KBM-7 (cell line): ENCODE measurements around the gene TDRD5.
"Not testable (repeated sequence)": the region's sequence is repeated elsewhere in the genome, so short reads cannot be mapped to it uniquely, and the experiment has no call there.

Source experiments
- DNase-seq: peaks from one replicate; pipeline ENCODE4 v3.0.0-alpha.2; 2015
- in situ Hi-C: fragments of 300-500 bp; cut with MboI; formaldehyde crosslinking; loops from 2 replicates; pipeline ENCODE4 v1.14.3; 2020; ENCODE audit warnings: low sequenced_read_pairs, low pct_unique_long_range_greater_than_20kb, mixed read lengths

The TDRD5 gene

GRCh38 chr1:179598631-179599030, 7.0 kb downstream of the TDRD5 start:
- in situ Hi-C loops = no loop called here
- no peak for DNase-seq

- DNase-seq = peak; percentile 35
- in situ Hi-C loops = no loop called here
Observed at GRCh38 chr1:179599623-179600249, 8.1 kb downstream of the TDRD5 start.

GRCh38 chr1:179601093-179601492, 9.5 kb downstream of the TDRD5 start:
- DNase-seq = no peak
- in situ Hi-C loops = no loop called here

GRCh38 chr1:179612361-179612760, 20.7 kb downstream of the TDRD5 start:
- in situ Hi-C loops = no loop called here
- no peak for DNase-seq

GRCh38 chr1:179630719-179631118, 39.1 kb downstream of the TDRD5 start:
- in situ Hi-C loops = no loop called here
- no peak for DNase-seq

GRCh38 chr1:179632868-179633267, 41.2 kb downstream of the TDRD5 start:
- no peak for DNase-seq
- in situ Hi-C loops = no loop called here

- no peak for DNase-seq
- in situ Hi-C loops = no loop called here
Observed at GRCh38 chr1:179637211-179637860, 45.7 kb downstream of the TDRD5 start.

- DNase-seq = no peak
Observed at GRCh38 chr1:179661018-179661417, 69.4 kb downstream of the TDRD5 start.

GRCh38 chr1:179663810-179664209, 72.2 kb downstream of the TDRD5 start:
- no peak for DNase-seq
- in situ Hi-C loops = no loop called here

More at GRCh38 chr1:179661018-179661417, 69.4 kb downstream of the TDRD5 start:
- in situ Hi-C loops = no loop called here

- no peak for DNase-seq
- in situ Hi-C loops = no loop called here
Observed at GRCh38 chr1:179677882-179678281, 86.2 kb downstream of the TDRD5 start.

GRCh38 chr1:179694530-179694929, 102.9 kb downstream of the TDRD5 start:
- in situ Hi-C loops, DNase-seq: not testable (repeated sequence)

- no peak for DNase-seq
- in situ Hi-C loops = loop anchor here (25.0 kb wide), 1 partner anchor 109 kb away; no protein-coding TSS in a partner anchor
Observed at GRCh38 chr1:179702946-179703539, 111.4 kb downstream of the TDRD5 start.

- DNase-seq = peak; percentile 47
- in situ Hi-C loops = loop anchor here (25.0 kb wide), 1 partner anchor 106 kb away; no protein-coding TSS in a partner anchor
Observed at GRCh38 chr1:179706339-179706941, 114.8 kb downstream of the TDRD5 start.

- in situ Hi-C loops = loop anchor here (25.0 kb wide), 1 partner anchor 105 kb away; no protein-coding TSS in a partner anchor
- DNase-seq = no peak
Observed at GRCh38 chr1:179707406-179707805, 115.8 kb downstream of the TDRD5 start.

GRCh38 chr1:179708434-179709195, 117.0 kb downstream of the TDRD5 start:
- DNase-seq = no peak
- in situ Hi-C loops = loop anchor here (25.0 kb wide), 1 partner anchor 104 kb away; no protein-coding TSS in a partner anchor

- DNase-seq = no peak
- in situ Hi-C loops = loop anchor here (25.0 kb wide), 1 partner anchor 102 kb away; no protein-coding TSS in a partner anchor
Observed at GRCh38 chr1:179709841-179710329, 118.3 kb downstream of the TDRD5 start.

GRCh38 chr1:179714159-179714558, 122.5 kb downstream of the TDRD5 start:
- in situ Hi-C loops = loop anchor here (25.0 kb wide), 1 partner anchor 98 kb away; no protein-coding TSS in a partner anchor
- no peak for DNase-seq

GRCh38 chr1:179714623-179715022, 123.0 kb downstream of the TDRD5 start:
- no peak for DNase-seq
- in situ Hi-C loops = loop anchor here (25.0 kb wide), 1 partner anchor 98 kb away; no protein-coding TSS in a partner anchor

- in situ Hi-C loops = loop anchor here (25.0 kb wide), 1 partner anchor 93 kb away; no protein-coding TSS in a partner anchor
- DNase-seq = no peak
Observed at GRCh38 chr1:179719272-179719671, 127.6 kb downstream of the TDRD5 start.
